Suprapubic skin (tissue), 4 donors: ENCODE measurements around the gene JCHAIN.

Source experiments
- CTCF ChIP-seq, 2 donors: fragments of 200-600 bp in 1 of 2; fragments of 450-650 bp in 1 of 2; sonication (generic) in 1 of 2; IDR thresholded peaks; one replicate each; pipeline ENCODE4 v1.5.1; 2016 to 2019; ENCODE audit warnings: antibody characterized with exemption in 2 of 2, mild to moderate bottlenecking in 1 of 2, moderate library complexity in 1 of 2
- EP300 ChIP-seq: sonication (generic); formaldehyde crosslinking; IDR thresholded peaks from one replicate; pipeline ENCODE4 v1.6.1; 2017; ENCODE audit warnings: antibody characterized with exemption
- POLR2A ChIP-seq, 2 donors: fragments of 450-650 bp; IDR thresholded peaks; one replicate each; pipeline ENCODE4 v1.6.1; 2017; ENCODE audit warnings: antibody characterized with exemption in 2 of 2, mild to moderate bottlenecking in 2 of 2, moderate library complexity in 2 of 2
- POLR2AphosphoS5 ChIP-seq, 3 donors: sonication (generic); formaldehyde crosslinking; IDR thresholded peaks; one replicate each; pipeline ENCODE4 v1.6.1; 2017; ENCODE audit warnings: antibody characterized with exemption in 3 of 3

GRCh38 chr4:70706516-70706915, 40.2 kb upstream of the JCHAIN start:
- TF ChIP-seq CTCF (IDR thresholded peaks at IDR 0.05) (no peak), EP300 (no peak), POLR2A (IDR thresholded peaks at IDR 0.05) (no peak), POLR2AphosphoS5 (IDR thresholded peaks at IDR 0.05) (no peak)
